ENCODE results near the gene IQGAP2. TPM values are rescaled to one million over a fixed set of nuclear protein-coding genes. Genes with fewer than 3 reads are reported as not detected.

IQGAP2 gene
- total RNA-seq, 2 experiments from 2014 or later = 118 to 124 TPM

- CTCF ChIA-PET = interaction anchor here (1.5 to 2.9 kb wide), 2 partner anchors 66 to 305 kb away, joined by 5 to 19 read pairs; partner anchors contain the start of gene IQGAP2
- Mint-ChIP-seq H3K27me3 (no peaks in the 10 kb centered on the region), H3K27ac (peak overlapping the region; percentile 16), H3K4me1 (peaks cover 77% of the 10 kb centered on the region), H3K4me3 (no peak overlapping the region), H3K9me3 (peaks cover 3% of the 10 kb centered on the region), H3K36me3 (ENCODE audit: low read depth) (peaks cover 77% of the 10 kb centered on the region)
- POLR2A ChIA-PET = interaction anchor here (1.0 to 3.4 kb wide), 2 partner anchors 14 to 65 kb away, joined by 3 to 15 read pairs; partner anchors contain the start of gene IQGAP2
- DNase-seq = no peak
These were observed 65.7 kb downstream of the IQGAP2 start for GRCh38 chr5:76468635-76469425.

GRCh38 chr5:76469656-76470290, 66.7 kb downstream of the IQGAP2 start:
- Mint-ChIP-seq H3K4me3 (no peak overlapping the region), H3K4me1 (peaks cover 84% of the 10 kb centered on the region), H3K27me3 (no peaks in the 10 kb centered on the region), H3K9me3 (peaks cover 3% of the 10 kb centered on the region), H3K27ac (peak overlapping the region; percentile 7), H3K36me3 (ENCODE audit: low read depth) (peaks cover 75% of the 10 kb centered on the region)
- DNase-seq = no peak
- CTCF ChIA-PET = interaction anchor here (0.6 to 2.9 kb wide), 6 partner anchors 64 to 304 kb away, joined by 3 to 19 read pairs (median 4); partner anchors contain the start of gene IQGAP2
- POLR2A ChIA-PET = interaction anchor here (1.0 kb wide), 1 partner anchor 73 kb away, joined by 5 read pairs; no protein-coding TSS in a partner anchor

- H3K36me3 Mint-ChIP-seq (ENCODE audit: low read depth) = peaks cover 75% of the 10 kb centered on the region
- H3K4me3 Mint-ChIP-seq = no peak overlapping the region
- H3K9me3 Mint-ChIP-seq = no peaks in the 10 kb centered on the region
- ChIA-PET POLR2A (interaction anchor here (1.0 to 4.1 kb wide), 2 partner anchors 67 to 72 kb away, joined by 5 to 42 read pairs; partner anchors contain the start of gene IQGAP2), CTCF (interaction anchor here (1.2 to 2.9 kb wide), 5 partner anchors 65 to 162 kb away, joined by 3 to 19 read pairs (median 3); partner anchors contain the start of gene IQGAP2)
- no peak overlapping the region for H3K27ac Mint-ChIP-seq
- no peak for DNase-seq
- H3K27me3 Mint-ChIP-seq = no peaks in the 10 kb centered on the region
- peaks cover 89% of the 10 kb centered on the region for H3K4me1 Mint-ChIP-seq
These were observed 67.9 kb downstream of the IQGAP2 start for GRCh38 chr5:76470976-76471375.

GRCh38 chr5:76471406-76471805, 68.3 kb downstream of the IQGAP2 start:
- peak overlapping the region; percentile 36 for H3K27ac Mint-ChIP-seq
- H3K4me1 Mint-ChIP-seq = peaks cover 89% of the 10 kb centered on the region
- H3K36me3 Mint-ChIP-seq (ENCODE audit: low read depth) = peaks cover 75% of the 10 kb centered on the region
- ChIA-PET POLR2A (interaction anchor here (1.3 to 4.1 kb wide), 2 partner anchors 68 to 72 kb away, joined by 4 to 42 read pairs; partner anchors contain the start of gene IQGAP2), CTCF (interaction anchor here (1.2 to 2.9 kb wide), 3 partner anchors 66 to 140 kb away, joined by 3 to 19 read pairs (median 4); partner anchors contain the start of gene IQGAP2)
- H3K4me3 Mint-ChIP-seq = no peak overlapping the region
- H3K9me3 Mint-ChIP-seq = no peaks in the 10 kb centered on the region
- no peaks in the 10 kb centered on the region for H3K27me3 Mint-ChIP-seq
- no peak for DNase-seq

- Mint-ChIP-seq H3K4me1 (peaks cover 87% of the 10 kb centered on the region), H3K27me3 (no peaks in the 10 kb centered on the region), H3K9me3 (no peaks in the 10 kb centered on the region), H3K27ac (peak overlapping the region; percentile 76), H3K36me3 (ENCODE audit: low read depth) (peaks cover 74% of the 10 kb centered on the region), H3K4me3 (no peak overlapping the region)
- no peak for DNase-seq
- ChIA-PET POLR2A (interaction anchor here (1.3 to 4.1 kb wide), 2 partner anchors 68 to 71 kb away, joined by 4 to 42 read pairs; partner anchors contain the start of gene IQGAP2), CTCF (interaction anchor here (1.2 to 2.6 kb wide), 2 partner anchors 72 to 141 kb away, joined by 3 to 9 read pairs; no protein-coding TSS in a partner anchor)
These were observed 68.9 kb downstream of the IQGAP2 start for GRCh38 chr5:76471987-76472334.

- DNase-seq = no peak
- Mint-ChIP-seq H3K27ac (peak overlapping the region; percentile 76), H3K9me3 (no peaks in the 10 kb centered on the region), H3K27me3 (no peaks in the 10 kb centered on the region), H3K36me3 (ENCODE audit: low read depth) (peaks cover 71% of the 10 kb centered on the region), H3K4me1 (peaks cover 83% of the 10 kb centered on the region), H3K4me3 (no peak overlapping the region)
- POLR2A ChIA-PET = interaction anchor here (0.8 to 4.1 kb wide), 5 partner anchors 12 to 155 kb away, joined by 3 to 42 read pairs (median 4); partner anchors contain the start of gene IQGAP2
- CTCF ChIA-PET = interaction anchor here (0.6 to 2.6 kb wide), 3 partner anchors 11 to 71 kb away, joined by 4 to 14 read pairs (median 9); partner anchors contain the start of gene IQGAP2
These were observed 69.4 kb downstream of the IQGAP2 start for GRCh38 chr5:76472335-76473008.

- peak overlapping the region; percentile 76 for H3K27ac Mint-ChIP-seq
These were observed 69.9 kb downstream of the IQGAP2 start for GRCh38 chr5:76473009-76473336.

GRCh38 chr5:76473661-76474060, 70.6 kb downstream of the IQGAP2 start:
- Mint-ChIP-seq H3K4me3 (no peak overlapping the region), H3K4me1 (peaks cover 74% of the 10 kb centered on the region), H3K36me3 (ENCODE audit: low read depth) (peaks cover 63% of the 10 kb centered on the region), H3K27ac (peak overlapping the region; percentile 76), H3K9me3 (no peaks in the 10 kb centered on the region), H3K27me3 (no peaks in the 10 kb centered on the region)
- POLR2A ChIA-PET = interaction anchor here (1.0 to 4.1 kb wide), 10 partner anchors 12 to 1423 kb away, joined by 3 to 42 read pairs (median 4); partner anchors contain the start of gene IQGAP2
- peak; percentile 77 for DNase-seq
- CTCF ChIA-PET = interaction anchor here (1.0 to 2.6 kb wide), 4 partner anchors 10 to 143 kb away, joined by 3 to 14 read pairs (median 8); partner anchors contain the start of gene IQGAP2

More at GRCh38 chr5:76473009-76473336, 69.9 kb downstream of the IQGAP2 start:
- CTCF ChIA-PET = interaction anchor here (0.6 to 2.6 kb wide), 4 partner anchors 10 to 71 kb away, joined by 4 to 14 read pairs (median 8); partner anchors contain the start of gene IQGAP2
- Mint-ChIP-seq H3K27me3 (no peaks in the 10 kb centered on the region), H3K4me1 (peaks cover 79% of the 10 kb centered on the region), H3K9me3 (no peaks in the 10 kb centered on the region), H3K36me3 (ENCODE audit: low read depth) (peaks cover 66% of the 10 kb centered on the region), H3K4me3 (no peak overlapping the region)
- POLR2A ChIA-PET = interaction anchor here (0.8 to 4.1 kb wide), 6 partner anchors 12 to 156 kb away, joined by 3 to 42 read pairs (median 4); partner anchors contain the start of gene IQGAP2
- no peak for DNase-seq

- no peak overlapping the region for H3K4me3 Mint-ChIP-seq
These were observed 71.3 kb downstream of the IQGAP2 start for GRCh38 chr5:76474377-76474776.

GRCh38 chr5:76475385-76475784, 72.3 kb downstream of the IQGAP2 start:
- Mint-ChIP-seq H3K27me3 (no peaks in the 10 kb centered on the region), H3K9me3 (no peaks in the 10 kb centered on the region), H3K27ac (peak overlapping the region; percentile 1), H3K4me3 (no peak overlapping the region), H3K4me1 (peaks cover 62% of the 10 kb centered on the region), H3K36me3 (ENCODE audit: low read depth) (peaks cover 55% of the 10 kb centered on the region)
- CTCF ChIA-PET = interaction anchor here (2.5 kb wide), 1 partner anchor 8 kb away, joined by 6 read pairs; no protein-coding TSS in a partner anchor
- DNase-seq = no peak
- POLR2A ChIA-PET = interaction anchor here (2.8 kb wide), 1 partner anchor 67 kb away, joined by 20 read pairs; no protein-coding TSS in a partner anchor

More at GRCh38 chr5:76474377-76474776, 71.3 kb downstream of the IQGAP2 start:
- no peaks in the 10 kb centered on the region for H3K9me3 Mint-ChIP-seq
- ChIA-PET CTCF (interaction anchor here (1.0 to 2.6 kb wide), 4 partner anchors 9 to 143 kb away, joined by 3 to 14 read pairs (median 8); partner anchors contain the start of gene IQGAP2), POLR2A (interaction anchor here (1.0 to 4.1 kb wide), 10 partner anchors 11 to 1423 kb away, joined by 3 to 42 read pairs (median 4); partner anchors contain the start of gene IQGAP2)
- H3K27ac Mint-ChIP-seq = peak overlapping the region; percentile 21
- H3K36me3 Mint-ChIP-seq (ENCODE audit: low read depth) = peaks cover 63% of the 10 kb centered on the region
- H3K4me1 Mint-ChIP-seq = peaks cover 69% of the 10 kb centered on the region
- H3K27me3 Mint-ChIP-seq = no peaks in the 10 kb centered on the region
- DNase-seq = no peak

GRCh38 chr5:76475936-76476335, 72.9 kb downstream of the IQGAP2 start:
- no peak overlapping the region for H3K4me3 Mint-ChIP-seq
- peaks cover 51% of the 10 kb centered on the region for H3K36me3 Mint-ChIP-seq (ENCODE audit: low read depth)
- H3K27ac Mint-ChIP-seq = peak overlapping the region; percentile 1
- H3K4me1 Mint-ChIP-seq = peaks cover 57% of the 10 kb centered on the region
- no peaks in the 10 kb centered on the region for H3K27me3 Mint-ChIP-seq
- POLR2A ChIA-PET = interaction anchor here (2.8 kb wide), 1 partner anchor 67 kb away, joined by 20 read pairs; no protein-coding TSS in a partner anchor
- H3K9me3 Mint-ChIP-seq = no peaks in the 10 kb centered on the region
- CTCF ChIA-PET = no interaction called here
- DNase-seq = no peak
